Cardiac fibroblast (primary cell): ENCODE results near the gene RBMS2.

Experiments used
- DNase-seq, 2 donors: peaks; one replicate each; pipeline versions ENCODE4 v3.0.0 to v3.0.0-alpha.2; 2010; ENCODE audit warnings: low read depth in 2 of 2
- H3K4me3 ChIP-seq, 2 donors: replicated peaks in 1 of 2; 1 replicate in 1 of 2; 2 replicates in 1 of 2; pipeline ENCODE4 v1.5.1; 2011; ENCODE audit warnings: low read depth in 2 of 2, low read length in 2 of 2, mild to moderate bottlenecking in 2 of 2, moderate library complexity in 1 of 2
- CTCF ChIP-seq: IDR thresholded peaks from one replicate; pipeline ENCODE4 v1.5.1; 2011; ENCODE audit warnings: low read depth, mild to moderate bottlenecking, low read length, inconsistent platforms

The RBMS2 gene

GRCh38 chr12:56521590-56522371 is at the start of gene RBMS2:
TSS of gene RBMS2 (plus strand) at chr12:56521820. CDS start at chr12:56522024, 204 bp downstream.
- peak; percentile 96 for DNase-seq
- H3K4me3 ChIP-seq: peak within 1 kb of the TSS; percentile 59 to 72
- no peak for TF ChIP-seq CTCF

- no peak for TF ChIP-seq CTCF
- no peak for DNase-seq
These were observed 47.2 kb upstream of the RBMS2 start for GRCh38 chr12:56474389-56474788.

GRCh38 chr12:56476143-56476542 is 45.5 kb upstream of the RBMS2 start:
- no peak for TF ChIP-seq CTCF
- DNase-seq: no peak
- no peak overlapping the region for H3K4me3 ChIP-seq

More at GRCh38 chr12:56474389-56474788, 47.2 kb upstream of the RBMS2 start:
- no peak overlapping the region for H3K4me3 ChIP-seq

GRCh38 chr12:56476972-56477432 is 44.6 kb upstream of the RBMS2 start:
- DNase-seq: no peak
- TF ChIP-seq CTCF: no peak
- no peak overlapping the region for H3K4me3 ChIP-seq

GRCh38 chr12:56477521-56478225 is 43.9 kb upstream of the RBMS2 start:
- no peak for TF ChIP-seq CTCF
- H3K4me3 ChIP-seq: no peak overlapping the region
- DNase-seq: no peak

GRCh38 chr12:56479625-56480024 is 42.0 kb upstream of the RBMS2 start:
- TF ChIP-seq CTCF: no peak
- DNase-seq: no peak
- no peak overlapping the region for H3K4me3 ChIP-seq
